HG03469 (cell line): ENCODE data around the gene HLA-DQA1.
"Not testable (repeated sequence)": the region's sequence is repeated elsewhere in the genome, so short reads cannot be mapped to it uniquely, and the experiment has no call there.

Experiments used
- ATAC-seq: cut with Tn5 transposase; IDR thresholded peaks from one replicate; pipeline ENCODE4 v1.9.1; 2021; ENCODE audit warnings: mild to moderate bottlenecking, moderate library complexity, moderate number of reproducible peaks; ENCODE audit not compliant: unreplicated experiment

HLA-DQA1 gene

DNA sequence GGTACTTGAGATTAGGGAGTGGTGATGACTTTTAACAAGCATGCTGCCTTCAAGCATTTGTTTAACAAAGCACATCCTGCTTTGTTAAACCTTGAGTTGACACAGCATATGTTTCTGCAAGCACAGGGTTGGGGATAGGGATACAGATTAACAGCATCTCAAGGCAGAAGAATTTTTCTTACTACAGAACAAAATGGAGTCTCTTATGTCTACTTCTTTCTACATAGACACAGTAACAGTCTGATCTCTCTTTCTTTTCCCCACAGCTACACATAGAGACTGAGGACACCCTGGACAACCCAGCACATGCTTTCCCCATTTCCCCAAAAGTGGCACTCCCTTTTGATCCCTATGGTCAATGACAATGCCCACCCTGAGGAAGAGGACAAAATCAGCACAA lies 20.6 kb downstream of the HLA-DQA1 start:
- ATAC-seq, result not testable (repeated sequence)

DNA sequence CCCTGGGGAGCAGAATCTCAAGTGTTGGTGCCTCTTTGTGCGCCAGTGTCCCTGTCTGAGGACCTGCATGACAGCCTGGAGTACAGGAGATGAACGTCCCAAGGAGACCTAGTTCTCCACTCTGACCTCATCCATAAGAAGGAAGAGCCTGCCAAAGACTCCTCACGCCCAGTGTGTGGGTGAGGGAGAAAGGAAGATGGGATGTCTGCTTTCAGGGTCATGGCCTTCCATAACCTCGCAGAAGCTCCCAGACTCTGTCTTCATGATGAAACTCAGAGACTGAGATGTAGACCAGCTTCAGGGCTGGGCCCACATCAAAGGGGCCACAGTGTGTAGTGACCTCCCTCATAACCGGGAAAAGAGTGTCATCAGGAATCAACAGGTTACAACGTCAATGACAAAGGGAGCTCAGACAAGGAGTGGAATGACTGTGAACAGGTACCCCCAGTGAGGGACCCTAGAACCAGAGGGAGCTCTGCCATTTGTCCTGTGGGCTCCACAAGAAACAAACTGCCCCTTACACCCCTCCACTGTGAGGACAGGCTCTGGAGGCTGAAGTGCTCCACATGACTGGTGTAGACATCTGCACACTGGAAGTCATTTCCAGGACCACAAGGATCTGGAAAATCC lies 21.2 kb downstream of the HLA-DQA1 start:
- ATAC-seq, result no peak

DNA sequence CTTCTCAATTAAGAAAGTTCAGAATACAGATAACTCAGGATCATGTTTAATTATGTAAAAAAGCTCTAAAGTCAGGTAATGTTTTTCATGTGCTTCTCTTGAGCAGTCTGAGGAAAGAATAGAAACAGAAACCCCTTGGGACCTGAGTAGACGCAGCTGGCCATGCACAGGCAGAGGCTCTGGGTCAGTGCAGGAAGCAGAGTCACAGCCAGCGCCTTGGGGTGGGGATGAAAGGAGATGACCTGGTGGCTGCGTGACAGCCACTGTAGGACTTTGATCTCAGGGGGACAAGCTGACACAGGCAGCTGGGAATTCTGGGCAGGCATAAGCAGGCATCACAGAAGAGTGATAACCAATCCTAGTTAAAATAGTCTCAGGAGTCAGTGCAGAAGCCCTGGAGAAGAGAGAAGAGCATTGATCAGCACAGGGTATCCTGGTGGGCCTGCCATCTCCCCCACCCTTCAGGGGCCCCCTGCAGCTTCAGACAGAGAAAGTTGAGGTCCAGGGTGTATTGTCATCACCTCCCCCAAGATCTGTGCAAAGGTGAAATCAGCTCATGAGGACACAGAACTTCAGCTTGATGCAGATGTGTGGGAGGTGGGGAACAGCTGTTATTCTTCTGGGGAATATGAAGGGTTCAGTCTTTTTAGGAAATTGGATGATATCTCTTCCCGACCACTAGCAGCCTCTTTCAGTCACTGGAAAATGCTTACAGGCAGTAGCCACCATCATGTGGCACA lies 22.8 kb downstream of the HLA-DQA1 start:
- ATAC-seq, result no peak

DNA sequence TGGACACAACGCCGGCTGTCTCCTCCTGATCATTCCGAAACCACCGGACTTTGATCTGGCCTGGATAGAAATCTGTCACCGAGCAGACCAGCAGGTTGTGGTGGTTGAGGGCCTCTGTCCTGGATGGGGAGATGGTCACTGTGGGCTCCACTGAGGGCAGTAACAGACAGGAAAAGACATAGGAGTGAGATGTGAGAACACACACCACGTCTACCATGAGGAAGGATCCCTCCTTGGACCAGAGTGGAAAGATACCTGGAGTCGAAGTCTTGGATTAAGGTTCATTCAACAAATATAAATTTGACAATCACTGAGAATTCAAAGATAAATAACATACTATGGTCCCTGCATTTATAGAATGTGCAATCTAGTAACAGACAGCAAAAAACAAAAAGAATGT lies 24.9 kb downstream of the HLA-DQA1 start:
- ATAC-seq, result no peak

DNA sequence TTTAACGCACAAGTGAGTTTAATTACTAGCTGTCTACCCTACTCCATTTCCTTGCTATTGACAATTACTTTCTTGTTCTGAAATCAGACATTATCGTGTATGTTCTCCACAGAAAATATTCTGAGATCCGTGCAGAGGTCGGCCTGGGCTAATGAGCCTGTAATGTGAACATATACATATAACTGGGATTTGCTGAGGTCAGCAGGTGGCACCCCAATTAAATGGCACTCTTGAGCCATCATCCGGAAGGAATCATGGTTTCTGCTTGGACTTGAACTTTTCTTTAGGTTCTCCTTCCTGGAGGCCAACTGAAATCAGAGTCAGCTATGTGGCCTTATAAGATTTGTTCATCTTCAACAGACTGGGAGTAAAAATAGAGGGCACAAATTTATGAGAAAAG lies 25.6 kb downstream of the HLA-DQA1 start:
- ATAC-seq, result no peak

DNA sequence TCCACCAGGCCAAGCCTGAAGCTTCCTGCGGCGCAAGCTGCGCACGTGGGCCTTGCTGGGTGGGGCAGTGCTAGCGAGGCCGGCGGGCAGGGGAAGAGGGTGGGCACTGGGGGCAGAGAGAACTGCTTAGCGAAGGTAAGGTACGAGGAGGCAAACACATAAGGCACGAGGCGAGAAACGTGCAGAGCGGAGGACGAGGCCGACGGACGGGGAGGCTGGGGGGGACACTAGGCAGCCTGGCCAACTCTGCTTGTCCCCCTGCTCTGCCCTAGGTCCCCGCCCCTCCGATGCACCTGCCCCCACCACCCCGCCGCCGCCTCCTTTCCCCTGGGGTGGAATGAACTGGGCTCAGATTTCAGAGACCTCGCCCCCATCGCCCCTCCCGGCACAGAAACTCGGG lies 27.1 kb downstream of the HLA-DQA1 start:
- ATAC-seq, result no peak

DNA sequence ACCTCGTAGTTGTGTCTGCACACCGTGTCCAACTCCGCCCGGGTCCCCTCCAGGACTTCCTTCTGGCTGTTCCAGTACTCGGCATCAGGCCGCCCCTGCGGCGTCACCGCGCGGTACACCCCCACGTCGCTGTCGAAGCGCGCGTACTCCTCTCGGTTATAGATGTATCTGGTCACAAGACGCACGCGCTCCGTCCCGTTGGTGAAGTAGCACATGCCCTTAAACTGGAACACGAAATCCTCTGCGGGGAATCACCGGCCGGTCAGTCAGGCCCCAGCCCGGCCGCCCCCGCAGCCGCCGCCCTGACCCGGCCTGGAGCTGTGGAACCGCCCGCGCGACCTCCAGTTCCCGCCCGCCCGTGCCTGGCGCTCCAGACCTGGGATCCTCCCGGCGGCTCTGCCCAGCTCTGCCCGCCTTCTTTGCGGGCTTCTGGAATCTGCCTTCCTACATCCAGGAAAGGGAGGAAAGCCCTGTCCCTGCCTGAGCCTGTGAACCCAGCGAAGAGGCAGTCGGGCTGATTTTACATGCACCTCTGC lies 27.7 kb downstream of the HLA-DQA1 start:
- no peak for ATAC-seq

DNA sequence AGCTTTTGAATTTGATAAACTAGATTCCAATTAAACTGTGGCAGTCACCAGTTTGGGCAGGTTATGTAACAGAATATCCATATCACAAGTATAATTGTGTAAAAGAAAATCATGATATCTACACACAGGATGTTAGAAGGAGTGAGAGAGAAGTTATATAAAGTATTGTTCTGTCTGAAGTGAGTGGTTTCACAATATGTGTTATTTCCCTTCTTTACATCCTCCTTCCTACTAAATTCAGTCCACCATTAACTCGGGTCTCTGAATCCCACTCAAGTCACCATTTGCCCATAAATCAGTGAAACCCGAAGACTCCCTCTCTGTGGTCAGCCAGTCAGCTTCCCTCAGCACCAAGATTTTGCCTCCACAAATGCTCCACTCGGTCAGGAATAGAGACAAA lies 28.5 kb downstream of the HLA-DQA1 start:
- no peak for ATAC-seq

DNA sequence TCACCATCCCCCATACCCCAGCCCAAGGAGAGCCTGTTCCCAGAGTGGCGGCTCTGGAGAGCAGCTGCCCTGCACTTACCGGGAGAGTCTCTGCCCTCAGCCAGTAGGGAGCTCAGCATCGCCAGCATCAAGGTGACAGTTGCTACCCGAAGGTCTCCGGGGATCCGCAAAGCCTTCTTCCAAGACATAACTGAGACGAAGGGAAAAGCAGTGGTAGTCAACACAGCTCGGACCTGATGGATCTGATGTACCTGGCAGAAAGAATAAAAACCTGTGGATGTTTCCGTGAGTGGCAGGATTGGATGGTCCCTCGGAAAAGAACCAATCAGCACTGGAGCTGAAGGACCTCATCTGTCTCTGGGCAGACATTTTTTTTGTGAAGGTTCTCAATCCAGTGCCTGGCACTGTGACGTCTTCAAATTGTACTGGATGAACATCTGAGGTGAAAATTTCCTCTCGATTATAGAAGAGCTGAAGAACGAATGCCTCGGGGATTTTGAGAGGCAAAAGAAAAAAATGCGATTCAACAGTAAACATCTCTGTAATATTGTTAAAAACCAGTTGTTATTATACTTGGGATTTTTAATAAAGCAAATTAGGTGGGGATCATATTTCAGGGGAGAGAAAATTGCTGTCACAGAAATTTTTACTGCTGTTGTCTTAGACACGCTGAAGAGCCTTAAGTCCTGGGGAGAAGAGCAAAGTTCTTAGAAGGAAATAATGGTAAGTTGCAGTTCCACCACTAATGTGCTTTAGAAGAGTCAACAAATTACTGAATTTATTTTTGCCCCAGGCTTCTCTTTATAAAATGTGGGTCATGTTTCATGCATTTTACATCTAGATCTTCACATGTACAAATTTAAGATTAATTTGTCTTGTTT lies 29.5 kb downstream of the HLA-DQA1 start, which contains the start of gene HLA-DQB1:
Gene HLA-DQB1, minus strand, starts transcription at position 238 of the 881 bp plus-strand sequence. Its CDS starts 50 bp downstream, at position 188.
- ATAC-seq, result peak; percentile 63

DNA sequence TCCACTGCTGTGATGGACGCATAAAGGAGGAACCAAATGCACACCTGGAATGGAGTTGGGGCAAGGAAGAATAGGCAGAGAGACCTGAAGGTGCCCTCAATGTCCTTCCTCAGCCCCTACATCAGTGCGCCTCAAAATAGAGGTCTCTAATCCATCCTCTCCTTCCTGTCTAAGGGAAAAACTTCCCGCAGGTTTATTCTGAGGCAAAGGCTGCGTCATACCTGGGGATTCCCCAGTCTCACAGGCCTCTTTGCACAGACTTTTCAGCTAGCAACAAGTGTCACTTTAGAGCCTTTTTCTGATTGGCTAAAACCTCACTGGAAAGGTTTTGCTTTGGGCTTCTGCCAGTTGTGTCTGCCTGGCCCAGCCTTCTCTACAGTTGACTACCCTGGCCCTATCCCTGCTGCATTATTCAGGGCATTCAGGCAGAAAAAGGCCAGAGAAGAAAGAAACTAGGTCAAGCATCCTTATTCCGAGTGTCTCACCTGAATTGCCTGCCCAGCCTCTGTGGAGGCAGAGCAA lies 31.1 kb downstream of the HLA-DQA1 start:
- ATAC-seq, result no peak

DNA sequence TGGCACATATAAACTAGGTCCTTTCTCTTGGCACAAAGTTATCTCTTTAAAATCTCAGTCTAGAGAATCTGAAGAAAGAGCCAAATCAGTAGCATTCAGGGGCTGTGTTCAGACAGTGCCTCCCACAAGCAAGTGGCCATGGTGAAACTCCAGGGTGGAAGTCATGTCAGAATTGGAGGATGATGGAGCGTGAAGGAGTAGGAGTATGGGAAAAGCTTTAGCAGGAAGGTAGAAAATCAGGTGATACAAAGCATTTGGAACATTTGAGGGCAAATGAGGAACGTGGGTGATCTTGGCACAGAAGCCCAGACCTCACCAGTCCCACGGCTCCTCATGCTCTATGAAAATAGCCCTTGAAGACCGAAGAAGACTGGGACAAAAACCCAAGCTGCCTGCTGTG lies 32.0 kb downstream of the HLA-DQA1 start:
- no peak for ATAC-seq

DNA sequence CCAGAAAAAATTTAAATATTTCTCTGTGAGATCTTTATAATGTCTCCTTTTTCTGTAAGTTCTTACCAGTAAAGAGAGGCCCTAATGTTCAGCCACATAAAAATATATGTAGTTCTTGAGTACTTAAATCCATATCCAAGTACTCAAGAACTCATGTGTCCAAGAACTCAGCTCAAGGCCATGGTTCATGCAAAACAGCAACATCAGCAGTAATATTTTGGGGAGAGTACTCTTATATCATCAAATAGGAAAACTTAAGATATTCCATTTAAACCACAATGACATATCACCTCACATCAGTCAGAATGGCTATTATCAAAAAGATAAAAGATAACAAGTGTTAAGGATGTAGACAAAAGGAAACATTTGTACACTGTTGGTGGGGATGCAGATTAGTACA lies 32.7 kb downstream of the HLA-DQA1 start:
- no peak for ATAC-seq

DNA sequence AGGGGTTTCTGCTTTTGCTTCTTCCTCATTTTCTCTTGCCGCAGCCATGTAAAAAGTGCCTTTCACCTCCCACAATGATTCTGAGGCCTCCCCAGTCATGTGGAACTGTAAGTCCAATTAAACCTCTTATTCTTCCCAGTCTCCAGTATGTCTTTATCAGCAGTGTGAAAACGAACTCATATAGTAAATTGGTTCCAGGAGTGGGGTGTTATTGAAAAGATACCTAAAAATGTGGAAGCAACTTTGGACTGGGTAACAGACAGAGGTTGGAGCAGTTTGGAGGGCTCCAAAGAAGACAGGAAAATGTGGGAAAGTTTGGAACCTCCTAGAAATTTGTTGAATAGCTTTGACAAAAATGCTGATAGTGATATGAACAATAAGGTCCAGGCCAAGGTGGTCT lies 34.7 kb downstream of the HLA-DQA1 start:
- not testable (repeated sequence) for ATAC-seq

DNA sequence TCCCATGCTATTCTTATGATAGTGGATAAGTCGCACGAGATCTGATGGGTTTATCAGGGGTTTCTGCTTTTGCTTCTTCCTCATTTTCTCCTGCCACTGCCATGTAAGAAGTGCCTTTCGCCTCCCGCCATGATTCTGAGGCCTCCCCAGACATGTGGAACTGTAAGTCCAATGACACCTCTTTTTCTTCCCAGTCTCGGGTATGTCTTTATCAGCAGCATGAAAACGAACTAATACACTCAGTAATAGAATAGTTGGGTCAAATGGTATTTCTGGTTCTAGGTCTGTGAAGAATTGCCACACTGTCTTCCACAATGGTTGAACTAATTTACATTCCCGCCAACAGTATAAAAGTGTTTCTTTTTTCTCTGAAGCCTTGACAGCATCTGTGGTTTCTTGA lies 36.9 kb downstream of the HLA-DQA1 start:
- not testable (repeated sequence) for ATAC-seq

DNA sequence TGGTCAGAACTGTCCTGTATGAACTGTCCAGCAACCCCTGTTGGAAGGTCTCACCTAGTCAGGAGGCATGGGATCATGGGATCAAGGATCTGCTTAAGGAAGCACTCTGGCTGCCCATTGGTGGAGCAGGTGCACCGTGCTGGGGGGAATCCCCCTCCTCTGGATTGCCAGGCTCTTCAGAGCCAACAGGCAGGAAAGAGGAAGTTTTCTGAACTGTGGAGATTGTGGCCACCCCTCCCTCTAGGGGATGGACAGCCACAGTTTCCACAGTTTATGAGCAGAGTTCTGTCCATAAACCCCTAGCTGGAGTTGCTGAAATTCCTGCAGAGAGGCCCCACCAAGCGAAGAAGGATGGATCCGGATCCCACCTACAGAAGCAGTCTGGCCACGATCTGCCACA lies 42.3 kb downstream of the HLA-DQA1 start:
- ATAC-seq, result no peak

DNA sequence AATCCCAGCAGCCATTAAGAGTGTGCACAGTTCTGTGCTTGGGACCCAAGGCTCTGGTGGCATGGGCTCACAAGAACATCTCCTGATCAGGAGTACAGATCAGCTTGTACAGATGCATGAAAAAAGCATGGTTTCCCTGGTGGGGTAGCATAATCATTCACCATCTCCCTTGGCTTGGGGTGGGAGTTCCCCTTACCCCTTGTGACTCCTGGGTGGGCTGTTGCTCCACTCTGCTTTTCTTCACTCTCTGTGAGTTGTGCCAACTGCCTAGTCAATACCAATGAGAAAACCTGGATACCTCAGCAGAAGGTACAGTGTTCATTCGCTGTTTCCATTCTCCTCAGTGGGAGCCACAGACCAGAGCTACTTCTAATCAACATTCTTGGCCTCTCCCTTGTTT lies 42.8 kb downstream of the HLA-DQA1 start:
- no peak for ATAC-seq

DNA sequence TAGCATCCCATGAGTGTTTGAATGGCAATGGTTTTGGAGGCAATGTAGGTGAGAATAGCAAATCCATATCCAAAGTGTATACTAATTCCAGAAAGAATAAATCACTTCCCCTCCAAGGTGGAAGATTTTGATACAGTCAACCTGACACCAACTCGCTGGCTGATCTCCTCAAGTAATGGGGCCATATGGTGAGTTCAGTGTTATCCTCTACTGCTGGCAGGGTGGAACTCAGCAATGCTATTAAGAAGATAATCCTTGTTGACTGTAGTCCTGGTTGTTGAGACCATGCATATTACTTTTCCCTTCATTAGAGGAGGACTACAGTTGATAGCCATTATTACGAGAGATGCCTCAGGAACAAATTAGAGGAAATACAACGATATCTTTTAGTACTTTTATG lies 47.0 kb downstream of the HLA-DQA1 start:
- no peak for ATAC-seq

DNA sequence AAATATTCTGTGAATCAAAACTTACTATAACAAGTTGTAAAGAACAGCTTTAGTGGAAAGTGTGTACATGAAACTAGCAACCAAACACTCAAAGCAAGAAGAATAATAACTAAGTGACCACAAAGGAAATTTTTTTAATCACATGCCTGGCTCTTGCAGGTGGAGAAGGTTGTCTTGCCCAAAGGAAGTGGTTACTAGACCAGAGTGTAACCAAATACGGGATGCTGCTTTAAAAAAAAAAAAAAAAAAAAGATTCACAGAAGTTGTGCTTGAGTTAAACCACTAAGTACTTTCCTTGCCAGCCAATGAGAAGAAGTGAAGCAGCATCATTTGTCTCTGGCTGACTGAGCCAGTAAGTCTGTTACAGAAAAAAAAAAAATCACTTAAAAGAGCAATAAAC lies 48.4 kb downstream of the HLA-DQA1 start:
- peak; percentile 60 for ATAC-seq

DNA sequence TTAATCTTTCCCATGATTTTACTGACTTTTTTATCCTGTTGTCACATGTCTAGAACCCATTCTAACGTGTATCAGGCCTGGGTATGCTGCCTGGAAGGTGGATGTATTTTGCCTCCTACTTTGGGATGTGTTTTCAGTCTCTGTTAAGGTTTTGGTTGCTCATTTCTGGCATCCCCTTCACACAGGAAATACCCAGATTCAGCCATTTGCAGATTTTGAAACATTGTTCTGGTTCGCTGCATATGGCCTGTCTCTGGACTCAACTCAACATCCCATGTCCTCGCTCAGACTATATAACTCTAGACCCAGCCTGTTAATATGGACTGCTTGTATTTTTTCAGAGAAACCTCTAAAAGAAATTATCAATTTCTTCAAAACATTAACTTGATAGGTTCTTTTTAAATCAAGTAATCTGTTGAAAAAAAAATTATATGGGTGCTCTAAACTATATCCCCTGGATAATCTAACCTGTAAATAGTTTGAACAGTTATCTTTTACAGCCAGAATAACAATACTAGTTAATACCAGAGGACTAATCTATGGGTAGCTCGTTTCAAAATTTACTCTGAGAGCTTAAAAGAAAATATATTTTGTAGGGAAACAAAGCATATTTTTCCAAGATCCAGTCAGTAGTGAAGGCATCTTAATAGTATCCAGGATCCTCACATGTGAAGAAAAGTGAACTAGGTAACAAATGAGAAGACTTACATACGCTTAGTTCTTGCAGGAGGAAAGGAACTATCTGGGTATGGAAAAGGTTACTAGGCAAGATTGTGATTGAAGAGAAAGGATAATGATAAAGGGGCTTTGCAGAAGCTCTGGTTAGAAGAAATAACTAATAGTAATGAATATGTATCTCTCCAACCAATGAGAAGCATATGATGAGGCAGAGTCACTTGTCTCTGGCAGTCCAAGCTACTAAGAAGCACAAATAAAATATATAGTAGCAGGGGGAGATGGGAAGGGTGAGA lies 52.6 kb downstream of the HLA-DQA1 start:
- no peak for ATAC-seq

DNA sequence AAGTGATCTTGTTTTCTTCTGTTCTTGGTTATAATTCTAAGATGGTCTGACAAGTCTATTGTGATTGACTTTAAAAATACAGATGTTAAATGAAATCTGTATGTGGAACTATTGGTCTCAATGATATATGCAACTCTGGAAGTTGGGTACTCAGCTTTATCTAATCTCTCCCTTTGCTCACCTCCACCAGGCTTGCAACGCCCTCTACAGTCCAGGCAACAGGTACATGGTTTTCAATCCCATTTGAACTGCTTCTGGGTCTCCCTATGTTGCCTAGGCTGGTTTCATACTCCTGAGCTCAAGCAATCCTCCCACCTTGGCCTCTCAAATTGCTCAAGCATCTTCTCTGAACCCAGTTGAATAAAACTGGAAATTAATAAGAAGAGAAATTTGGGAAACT lies 54.8 kb downstream of the HLA-DQA1 start:
- no peak for ATAC-seq
